Common myeloid progenitor, CD34-positive (primary cell): Measurements from ENCODE around the gene CSPG5. TPM values are rescaled to one million over a fixed set of nuclear protein-coding genes. Genes with fewer than 3 reads are reported as not detected.

Experiments used
- CTCF ChIA-PET: fragments of 350-600 bp; sonication (Branson Sonifier 250); formaldehyde crosslinking; loops from one replicate; lab custom pipeline; 2021; ENCODE audit warnings: antibody characterized with exemption; lab: Charles Lee
- POLR2A ChIA-PET: fragments of 350-600 bp; sonication (Branson Sonifier 250); formaldehyde crosslinking; loops from one replicate; lab custom pipeline; 2021; ENCODE audit warnings: antibody characterized with exemption; lab: Charles Lee
- DNase-seq, 3 donors: peaks; one replicate each; pipeline versions ENCODE4 v3.0.0 to v3.0.0-alpha.2; 2013
- H3K27ac ChIP-seq, 2 experiments: 1 replicate in 1 of 2; 2 replicates in 1 of 2; pipeline ENCODE4 v1.7.0; 2013; ENCODE audit warnings: inconsistent platforms in 2 of 2, low read length in 2 of 2, mild to moderate bottlenecking in 2 of 2, low read depth in 1 of 2, moderate library complexity in 1 of 2; ENCODE audit not compliant: severe bottlenecking in 2 of 2, insufficient read depth in 1 of 2, poor library complexity in 1 of 2
- H3K27me3 ChIP-seq, 5 experiments: replicated peaks in 2 of 5; 1 replicate in 3 of 5; 2 replicates in 2 of 5; pipeline versions ENCODE4 v1.6.1 to v1.7.0; 2013; ENCODE audit warnings: low read length in 4 of 5, mild to moderate bottlenecking in 2 of 5, moderate library complexity in 2 of 5, inconsistent platforms in 1 of 5; ENCODE audit not compliant: insufficient read depth in 5 of 5, control insufficient read depth in 4 of 5
- H3K36me3 ChIP-seq, 4 experiments: 1 replicate in 2 of 4; 2 replicates in 2 of 4; pipeline versions ENCODE4 v1.6.1 to v1.7.0; 2013; ENCODE audit warnings: low read length in 3 of 4, control low read depth in 1 of 4, mild to moderate bottlenecking in 1 of 4; ENCODE audit not compliant: control insufficient read depth in 4 of 4, insufficient read depth in 4 of 4
- H3K4me1 ChIP-seq, 4 experiments: 1 replicate in 3 of 4; 2 replicates in 1 of 4; pipeline versions ENCODE4 v1.6.1 to v1.7.1; 2013; ENCODE audit warnings: low read length in 3 of 4, mild to moderate bottlenecking in 3 of 4, control low read depth in 1 of 4, inconsistent platforms in 1 of 4, moderate library complexity in 1 of 4; ENCODE audit not compliant: control insufficient read depth in 4 of 4, insufficient read depth in 4 of 4; ENCODE audit errors: control extremely low read depth in 1 of 4
- H3K4me3 ChIP-seq, 7 experiments: 1 replicate in 4 of 7; 2 replicates in 3 of 7; pipeline versions ENCODE4 v1.5.1 to v1.7.0; 2013; ENCODE audit warnings: mild to moderate bottlenecking in 7 of 7, low read length in 6 of 7, moderate library complexity in 6 of 7, inconsistent platforms in 2 of 7, low read depth in 2 of 7, control low read depth in 1 of 7; ENCODE audit not compliant: insufficient read depth in 4 of 7, control insufficient read depth in 1 of 7; ENCODE audit errors: extremely low read depth in 1 of 7
- H3K9me3 ChIP-seq, 5 experiments: 1 replicate in 4 of 5; 2 replicates in 1 of 5; pipeline versions ENCODE4 v1.6.1 to v1.7.1; 2013; ENCODE audit warnings: low read length in 4 of 5, mild to moderate bottlenecking in 2 of 5, inconsistent platforms in 1 of 5, low read depth in 1 of 5, moderate library complexity in 1 of 5; ENCODE audit not compliant: control insufficient read depth in 4 of 5, insufficient read depth in 2 of 5; ENCODE audit errors: control extremely low read depth in 1 of 5
- WGBS: methylation state at CpG from one replicate; pipeline ENCODE4 v1.1.5; 2013; ENCODE audit not compliant: insufficient coverage; 5-methylcytosine and 5-hydroxymethylcytosine counted together
- polyA plus RNA-seq: library from polyadenylated mRNA; unstranded; fragments of 120-200 nt; gene quantifications from one replicate; pipeline ENCODE4 v1.2.1, GENCODE V29; 2013

CSPG5 gene, protein sequence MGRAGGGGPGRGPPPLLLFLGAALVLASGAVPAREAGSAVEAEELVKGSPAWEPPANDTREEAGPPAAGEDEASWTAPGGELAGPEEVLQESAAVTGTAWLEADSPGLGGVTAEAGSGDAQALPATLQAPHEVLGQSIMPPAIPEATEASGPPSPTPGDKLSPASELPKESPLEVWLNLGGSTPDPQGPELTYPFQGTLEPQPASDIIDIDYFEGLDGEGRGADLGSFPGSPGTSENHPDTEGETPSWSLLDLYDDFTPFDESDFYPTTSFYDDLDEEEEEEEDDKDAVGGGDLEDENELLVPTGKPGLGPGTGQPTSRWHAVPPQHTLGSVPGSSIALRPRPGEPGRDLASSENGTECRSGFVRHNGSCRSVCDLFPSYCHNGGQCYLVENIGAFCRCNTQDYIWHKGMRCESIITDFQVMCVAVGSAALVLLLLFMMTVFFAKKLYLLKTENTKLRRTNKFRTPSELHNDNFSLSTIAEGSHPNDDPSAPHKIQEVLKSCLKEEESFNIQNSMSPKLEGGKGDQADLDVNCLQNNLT
- 0.11 TPM for polyA plus RNA-seq

DNA sequence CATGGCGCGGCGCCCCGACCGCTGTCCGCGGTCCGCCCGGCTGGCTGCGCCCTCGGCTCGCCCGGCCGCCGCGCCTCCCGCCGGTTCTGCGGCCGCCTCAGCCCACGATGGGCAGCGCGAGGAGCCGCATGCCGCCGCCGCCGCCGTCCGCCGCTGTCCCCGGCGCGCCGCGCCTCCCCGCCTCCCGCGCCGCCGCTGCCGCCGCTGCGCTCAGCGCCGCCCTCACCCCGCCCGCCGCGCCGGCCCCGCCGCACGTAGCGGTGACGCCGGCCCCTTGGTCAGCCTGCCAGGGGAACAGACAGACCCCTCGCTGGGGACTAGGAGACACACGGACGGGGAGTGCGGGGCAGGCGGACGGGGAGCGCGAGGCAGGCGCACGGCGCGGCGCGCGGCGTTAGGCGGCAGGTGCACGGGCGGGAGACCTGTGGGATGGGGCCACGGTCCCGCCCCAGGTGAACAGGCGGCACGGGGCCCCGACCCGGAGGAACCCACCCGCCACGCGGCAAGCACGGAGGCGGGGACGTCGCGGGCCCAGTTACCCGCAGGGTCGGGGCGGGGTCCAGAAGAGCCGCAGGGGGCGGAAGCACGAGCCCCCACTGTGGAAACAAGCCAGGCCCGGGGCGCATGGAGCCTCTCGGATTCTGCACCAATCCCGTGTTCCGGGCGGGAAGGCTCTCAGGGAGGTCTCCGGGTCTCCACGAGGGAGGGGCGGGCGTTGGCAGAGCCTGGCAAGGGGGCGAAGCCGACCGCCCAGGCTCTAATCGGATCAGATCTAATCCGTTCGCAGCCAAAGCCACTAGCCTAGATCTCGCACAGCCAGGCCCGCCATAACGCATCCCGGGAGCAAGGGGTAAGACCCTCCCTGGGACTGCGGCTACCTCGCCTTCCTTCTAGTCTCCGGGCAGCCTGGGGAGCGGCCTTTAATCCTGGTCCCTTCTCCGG, at the start of gene CSPG5:
Gene CSPG5 (minus strand): TSS at position 175 of the 942 bp plus-strand sequence. CDS start 172 bp downstream, at position 3.
- POLR2A ChIA-PET = no interaction called here
- peak in 2 of 3 donors; percentile 25 to 41 for DNase-seq

DNA sequence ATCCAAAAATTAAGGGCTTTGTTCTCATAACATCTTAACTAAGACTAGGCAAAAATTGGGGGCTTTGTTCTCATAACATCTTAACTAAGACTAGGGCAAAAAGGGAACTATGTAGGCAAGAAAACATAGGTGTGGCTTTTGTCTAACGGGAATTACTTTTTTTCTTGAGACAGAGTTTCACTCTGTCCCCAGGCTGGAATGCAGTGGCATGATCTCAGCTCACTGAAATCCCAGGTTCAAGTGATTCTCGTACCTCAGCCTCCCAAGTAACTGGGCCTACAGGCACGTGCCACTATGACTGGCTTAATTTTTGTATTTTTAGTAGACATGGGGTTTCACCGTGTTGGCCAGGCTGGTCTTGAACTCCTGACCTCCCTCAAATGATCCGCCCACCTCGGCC, 49.8 kb upstream of the CSPG5 start:
- no peaks in the 10 kb centered on the region for H3K4me1 ChIP-seq
- no peak overlapping the region for H3K27ac ChIP-seq
- H3K9me3 ChIP-seq = no peaks in the 10 kb centered on the region
- CTCF ChIA-PET = interaction anchor here (1.3 kb wide), 1 partner anchor 12 kb away, joined by 3 read pairs; no protein-coding TSS in a partner anchor
- H3K4me3 ChIP-seq = no peak overlapping the region
- peaks cover 24 to 90% (median 67%) of the 10 kb centered on the region in 4 experiments for H3K36me3 ChIP-seq
- no peaks in the 10 kb centered on the region for H3K27me3 ChIP-seq
- WGBS = 90% methylated on average over 4 of the region's 6 CpGs
- POLR2A ChIA-PET = no interaction called here
- no peak for DNase-seq

More for the DNA sequence above, at the start of gene CSPG5:
- H3K36me3 ChIP-seq = no peaks in the 10 kb centered on the region
- H3K4me1 ChIP-seq = peaks cover 0 to 18% (median 16%) of the 10 kb centered on the region in 4 experiments
- WGBS = under 1% methylated on average over 105 of the region's 121 CpGs
- H3K4me3 ChIP-seq = peak within 1 kb of the TSS; percentile 21 to 73 (median 63)
- no peak within 1 kb of the TSS for H3K27ac ChIP-seq
- CTCF ChIA-PET = no interaction called here
- H3K9me3 ChIP-seq = no peaks in the 10 kb centered on the region
- H3K27me3 ChIP-seq = peaks cover 0 to 57% (median 18%) of the 10 kb centered on the region in 5 experiments

DNA sequence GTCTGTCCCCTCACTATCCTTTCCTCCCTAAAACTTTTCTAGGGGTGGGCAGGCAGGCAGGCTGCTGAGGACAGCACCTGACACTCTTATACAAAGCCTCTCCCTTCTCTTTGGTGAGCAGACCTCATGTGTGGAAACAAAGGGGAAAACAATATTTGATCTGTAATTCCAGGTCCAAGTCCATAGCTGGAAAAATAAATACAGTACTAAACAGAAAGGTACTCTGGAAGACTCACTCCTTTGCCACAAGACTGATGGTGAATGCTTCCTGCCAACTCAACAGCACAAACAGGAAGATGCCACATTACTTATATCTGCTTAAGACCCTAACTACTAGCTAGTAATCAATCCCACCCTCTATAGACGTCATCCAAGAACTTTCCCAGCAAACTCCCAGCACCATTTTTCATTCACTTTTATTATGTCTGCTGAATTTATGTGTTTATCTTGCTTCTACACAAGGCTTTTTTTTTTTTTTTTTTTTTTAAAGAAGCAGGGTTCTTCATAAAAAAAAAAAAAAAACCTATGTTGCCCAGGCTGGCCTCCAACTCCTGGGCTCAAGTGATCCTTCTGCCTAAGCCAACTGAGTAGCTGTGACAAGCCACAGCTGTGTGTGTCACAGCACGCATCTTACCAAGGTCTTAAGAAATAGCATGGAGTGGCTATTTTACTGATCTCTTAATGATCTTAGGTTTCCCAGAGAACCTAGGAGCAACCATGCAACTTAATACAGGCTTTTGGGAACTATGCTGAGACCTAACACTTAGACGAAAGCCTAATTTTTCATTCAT, 44.2 kb upstream of the CSPG5 start:
- ChIA-PET POLR2A (no interaction called here), CTCF (interaction anchor here (1.3 to 1.5 kb wide), 2 partner anchors 64 to 202 kb away, joined by 3 read pairs; no protein-coding TSS in a partner anchor)
- peaks cover 21 to 88% (median 58%) of the 10 kb centered on the region in 4 experiments for H3K36me3 ChIP-seq
- WGBS = 100% methylated on average over 1 of the region's 3 CpGs
- H3K27ac ChIP-seq = no peak overlapping the region
- H3K9me3 ChIP-seq = no peaks in the 10 kb centered on the region
- no peak overlapping the region for H3K4me3 ChIP-seq
- no peak for DNase-seq
- no peaks in the 10 kb centered on the region for H3K4me1 ChIP-seq
- H3K27me3 ChIP-seq = no peaks in the 10 kb centered on the region

DNA sequence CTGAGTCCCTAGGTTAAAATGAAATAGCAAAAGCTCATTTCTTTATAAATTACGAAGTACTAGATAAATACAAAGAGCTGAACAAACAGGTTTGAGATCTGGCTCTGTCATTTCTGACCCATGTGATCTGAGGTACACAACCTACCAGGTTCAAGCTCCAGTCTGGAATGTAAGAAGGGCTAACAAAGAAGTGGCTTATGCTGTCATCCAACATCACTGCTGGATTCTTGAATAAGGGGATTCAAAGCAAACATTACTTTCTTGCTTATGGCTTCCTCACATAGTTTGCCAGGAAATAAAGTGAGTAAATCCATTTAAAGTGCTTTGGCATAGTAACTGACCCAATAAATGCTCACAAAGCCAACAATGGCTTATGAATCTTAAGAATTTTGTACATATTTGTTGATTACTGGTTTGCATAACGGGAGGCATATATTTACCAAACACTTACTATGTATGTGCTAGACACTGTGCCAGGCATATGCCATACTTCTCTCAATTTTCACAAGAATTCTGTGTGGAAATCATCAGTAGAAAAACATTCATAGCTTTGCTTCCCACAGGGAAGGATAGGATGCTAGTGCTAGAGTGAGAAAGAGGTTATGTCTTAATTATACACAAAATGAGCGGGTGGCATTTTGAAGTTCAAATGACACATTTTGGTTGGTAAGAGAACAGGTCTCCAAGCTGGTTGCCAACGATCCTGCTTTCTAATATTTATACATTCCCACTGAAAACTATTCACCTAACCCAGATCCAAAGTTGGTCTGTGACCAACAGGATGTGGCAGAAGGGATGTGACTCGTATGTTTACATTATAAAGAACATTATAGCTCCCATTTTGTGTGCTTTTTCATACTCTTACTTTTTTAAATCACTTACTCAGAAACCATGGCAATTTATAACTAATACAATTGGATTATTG, 38.7 kb upstream of the CSPG5 start:
- Histone ChIP-seq H3K36me3 (peaks cover 14 to 83% (median 57%) of the 10 kb centered on the region in 4 experiments), H3K4me1 (no peaks in the 10 kb centered on the region), H3K4me3 (no peak overlapping the region), H3K9me3 (no peaks in the 10 kb centered on the region), H3K27ac (no peak overlapping the region), H3K27me3 (no peaks in the 10 kb centered on the region)
- ChIA-PET POLR2A (interaction anchor here (0.6 kb wide), 1 partner anchor 69 kb away, joined by 6 read pairs; no protein-coding TSS in a partner anchor), CTCF (interaction anchor here (0.9 to 1.4 kb wide), 6 partner anchors 8 to 207 kb away, joined by 3 to 4 read pairs (median 3); no protein-coding TSS in a partner anchor)
- no peak for DNase-seq
- WGBS = 100% methylated on average over 1 of the region's 5 CpGs

DNA sequence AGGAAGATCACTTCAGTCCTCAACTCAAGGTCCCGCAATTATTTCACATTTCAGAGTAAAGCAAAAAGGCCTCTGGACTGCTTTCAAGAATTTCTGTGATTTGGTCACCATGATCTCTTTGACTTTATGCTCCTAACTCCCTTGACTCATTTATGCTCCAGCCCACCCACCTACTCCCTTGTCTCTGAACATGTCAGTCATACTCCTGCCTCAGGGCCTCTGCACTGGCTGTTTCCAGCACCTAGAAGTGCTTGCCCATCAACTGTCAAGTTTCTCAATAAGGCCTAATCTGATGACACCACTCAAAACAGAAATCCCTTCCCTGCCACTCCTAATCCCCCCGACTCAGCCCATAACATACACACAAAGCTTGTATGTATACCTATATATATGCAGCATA, 36.1 kb upstream of the CSPG5 start:
- Histone ChIP-seq H3K27me3 (no peaks in the 10 kb centered on the region), H3K9me3 (no peaks in the 10 kb centered on the region), H3K27ac (no peak overlapping the region), H3K4me1 (no peaks in the 10 kb centered on the region), H3K36me3 (peaks cover 21 to 82% (median 59%) of the 10 kb centered on the region in 4 experiments), H3K4me3 (no peak overlapping the region)
- ChIA-PET CTCF (no interaction called here), POLR2A (no interaction called here)
- DNase-seq = no peak
- 88% methylated on average over 1 of the region's 2 CpGs for WGBS
